GM12873 (cell line): ENCODE data around the gene TEX48.

ENCODE experiments used
- TF ChIP-seq, protein P1 (sequence below): IDR thresholded peaks from 2 replicates; pipeline ENCODE4 v1.5.1; 2012; ENCODE audit warnings: low read depth, mild to moderate bottlenecking, moderate library complexity, low read length, control low read depth; ENCODE audit not compliant: insufficient read depth; ENCODE audit errors: missing control alignments

TEX48 gene

DNA sequence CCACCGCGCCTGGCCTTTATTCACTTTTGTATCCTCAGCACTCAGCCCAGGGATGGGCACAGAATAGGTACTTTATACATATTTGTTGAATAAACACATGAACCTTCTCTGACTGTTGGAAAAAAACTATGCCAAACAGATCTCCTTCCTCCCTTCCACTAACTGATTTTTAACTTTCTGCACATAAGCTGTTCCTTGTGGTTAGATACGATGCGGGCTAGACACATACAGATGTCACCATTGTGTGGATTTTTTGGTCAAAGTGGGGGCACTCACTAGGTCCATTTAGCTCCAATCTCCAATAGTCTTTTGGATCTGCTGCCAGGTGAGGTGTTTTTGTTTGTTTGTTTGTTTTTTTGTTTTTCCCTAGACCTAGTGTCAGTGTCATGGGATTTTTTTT, 5.1 kb downstream of the TEX48 start:
- TF ChIP-seq, protein P1, sequence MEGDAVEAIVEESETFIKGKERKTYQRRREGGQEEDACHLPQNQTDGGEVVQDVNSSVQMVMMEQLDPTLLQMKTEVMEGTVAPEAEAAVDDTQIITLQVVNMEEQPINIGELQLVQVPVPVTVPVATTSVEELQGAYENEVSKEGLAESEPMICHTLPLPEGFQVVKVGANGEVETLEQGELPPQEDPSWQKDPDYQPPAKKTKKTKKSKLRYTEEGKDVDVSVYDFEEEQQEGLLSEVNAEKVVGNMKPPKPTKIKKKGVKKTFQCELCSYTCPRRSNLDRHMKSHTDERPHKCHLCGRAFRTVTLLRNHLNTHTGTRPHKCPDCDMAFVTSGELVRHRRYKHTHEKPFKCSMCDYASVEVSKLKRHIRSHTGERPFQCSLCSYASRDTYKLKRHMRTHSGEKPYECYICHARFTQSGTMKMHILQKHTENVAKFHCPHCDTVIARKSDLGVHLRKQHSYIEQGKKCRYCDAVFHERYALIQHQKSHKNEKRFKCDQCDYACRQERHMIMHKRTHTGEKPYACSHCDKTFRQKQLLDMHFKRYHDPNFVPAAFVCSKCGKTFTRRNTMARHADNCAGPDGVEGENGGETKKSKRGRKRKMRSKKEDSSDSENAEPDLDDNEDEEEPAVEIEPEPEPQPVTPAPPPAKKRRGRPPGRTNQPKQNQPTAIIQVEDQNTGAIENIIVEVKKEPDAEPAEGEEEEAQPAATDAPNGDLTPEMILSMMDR: no peak

DNA sequence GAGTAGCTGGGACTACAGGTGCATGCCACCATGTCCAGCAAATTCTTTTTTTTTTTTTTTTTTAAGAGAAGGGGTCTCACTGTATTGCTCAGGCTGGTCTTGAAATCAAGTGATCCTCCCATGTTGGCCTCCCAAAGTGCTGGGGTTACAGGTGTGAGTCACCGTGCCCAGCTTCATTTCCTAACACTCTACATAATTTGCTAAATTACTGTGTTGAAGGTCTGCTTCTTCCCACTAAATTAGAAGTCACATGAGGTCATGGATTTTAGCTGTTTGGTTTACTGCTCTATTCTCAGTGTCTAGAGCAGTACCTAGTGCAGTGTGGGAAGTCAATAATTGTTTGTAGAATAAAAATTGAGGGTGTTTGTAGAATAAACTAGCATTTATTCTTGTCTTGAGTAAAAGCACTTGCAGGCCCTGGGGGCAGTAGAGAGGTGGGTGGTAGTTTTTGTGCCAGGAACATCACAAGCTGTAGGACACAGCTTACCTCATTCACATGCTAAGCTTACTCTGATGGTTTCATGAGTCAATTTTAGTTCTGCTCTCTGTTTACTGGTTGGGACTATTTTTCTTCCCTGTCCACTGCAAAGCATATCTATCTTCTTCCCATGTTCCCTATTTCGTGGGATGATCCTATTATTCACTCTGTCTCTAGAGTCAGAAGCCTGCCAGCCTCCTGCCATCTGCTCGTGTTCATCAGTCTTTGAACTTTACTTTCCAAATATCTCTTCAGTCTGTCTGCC, 7.0 kb downstream of the TEX48 start:
- TF ChIP-seq, protein P1: no peak

DNA sequence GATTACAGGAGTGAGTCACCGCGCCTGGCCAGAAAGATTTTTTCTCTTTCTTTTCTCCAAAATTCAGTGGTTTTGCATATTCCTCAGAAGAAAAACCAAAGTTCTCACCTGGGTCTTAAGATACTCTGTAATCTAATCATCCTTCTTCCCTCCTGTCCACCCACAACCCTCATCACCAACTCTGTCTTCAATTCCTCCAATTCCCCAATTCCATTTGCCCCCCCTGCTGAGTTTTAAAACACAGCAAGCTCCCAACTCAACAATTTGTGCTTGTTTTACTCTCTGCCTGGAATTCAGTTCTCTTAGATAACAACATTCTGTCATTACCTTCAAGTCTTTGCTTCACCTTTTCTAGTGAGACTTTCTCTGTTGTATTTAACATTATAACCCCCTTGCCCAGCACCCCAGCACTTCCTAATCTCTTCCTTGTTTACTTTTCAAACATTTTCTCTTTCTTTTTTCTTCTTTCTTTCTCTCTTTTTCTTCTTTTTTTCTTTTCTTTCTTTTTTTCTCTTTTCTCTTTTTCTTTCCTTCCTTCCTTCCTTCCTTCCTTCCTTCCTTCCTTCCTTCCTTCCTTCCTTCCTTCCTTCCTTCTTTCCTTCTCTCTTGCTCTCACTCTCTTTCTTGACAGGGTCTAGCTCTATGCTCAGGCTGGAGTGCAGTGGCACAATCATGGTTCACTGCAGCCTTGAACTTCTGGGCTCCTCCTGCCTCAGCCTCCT, 7.8 kb downstream of the TEX48 start:
- TF ChIP-seq, protein P1: no peak

DNA sequence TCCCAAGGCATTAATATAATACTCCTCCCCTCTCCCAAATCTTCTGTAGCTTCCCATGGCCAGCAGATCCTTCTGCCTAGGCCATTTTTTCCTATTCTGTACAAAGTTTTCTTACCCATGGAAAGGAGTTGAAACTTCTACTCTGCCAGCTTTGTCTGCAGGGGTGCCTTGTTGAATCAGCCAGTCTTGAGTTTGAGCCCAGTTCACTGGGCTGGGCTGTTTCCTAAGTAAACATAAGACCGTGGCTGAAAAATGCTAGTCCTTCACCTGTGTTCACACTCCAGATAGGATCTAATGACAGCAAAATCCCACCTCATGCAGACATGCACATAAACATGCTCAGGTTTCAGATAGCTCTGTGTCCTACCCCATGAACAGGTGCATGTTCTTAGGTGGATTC, 10.4 kb downstream of the TEX48 start:
- TF ChIP-seq, protein P1: no peak

DNA sequence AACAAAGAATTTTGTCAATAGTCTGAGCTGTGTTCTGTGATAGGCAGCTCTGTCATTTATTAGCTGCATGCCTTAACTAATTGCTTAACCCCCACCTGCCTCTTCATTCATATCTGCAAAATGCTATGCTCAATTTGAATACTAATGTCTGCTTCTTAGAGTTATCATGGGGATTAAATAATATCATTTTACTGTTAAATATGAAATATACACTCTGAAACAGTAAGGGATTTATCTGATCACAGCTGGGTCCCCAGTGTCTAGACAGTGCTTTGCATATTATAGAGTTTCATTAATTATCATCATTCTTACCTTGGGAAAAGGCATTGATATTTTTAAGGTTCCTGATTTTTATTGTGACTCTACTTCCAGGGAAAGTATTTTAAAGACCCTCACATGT, 12.0 kb downstream of the TEX48 start:
- TF ChIP-seq, protein P1: no peak

DNA sequence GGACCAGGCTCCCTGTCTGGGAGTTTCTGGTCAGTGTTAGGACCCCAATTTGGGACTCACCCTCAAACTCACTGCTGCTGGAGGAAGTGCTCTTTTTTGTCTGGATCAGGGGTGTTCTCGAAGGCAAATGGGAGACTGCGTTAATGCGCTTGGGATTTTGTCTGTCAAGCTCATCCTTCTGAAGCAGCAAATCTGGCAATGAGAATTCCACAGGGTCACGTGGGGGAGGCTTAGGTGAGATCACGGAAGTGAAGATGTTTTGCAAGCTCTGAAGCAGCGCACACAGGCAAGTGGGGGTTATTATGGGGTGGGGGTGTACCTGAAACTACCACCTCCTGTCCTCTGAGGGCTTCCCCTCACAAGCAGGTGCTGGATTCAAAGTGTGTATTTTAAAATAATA, 13.8 kb downstream of the TEX48 start:
- TF ChIP-seq, protein P1: no peak

DNA sequence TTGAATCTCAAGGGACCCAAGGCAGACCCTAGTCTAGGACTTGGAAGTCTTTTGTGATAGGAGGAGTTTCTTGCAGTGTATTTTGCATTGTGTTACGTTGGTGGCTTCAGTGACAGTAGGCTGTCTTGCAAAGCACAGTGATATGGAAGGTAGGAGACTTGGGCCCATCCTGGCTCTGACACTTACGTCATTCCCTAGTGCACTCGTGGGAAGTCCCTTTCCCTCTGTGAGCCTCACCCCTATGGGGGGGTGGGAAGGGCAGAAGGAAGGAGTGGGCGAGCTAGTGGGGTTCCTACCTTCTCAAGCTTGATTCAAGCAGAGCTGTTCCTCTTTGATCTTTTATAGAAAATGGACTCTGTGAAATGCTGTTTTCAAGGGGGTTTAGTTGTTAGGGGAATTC, 15.1 kb downstream of the TEX48 start:
- TF ChIP-seq, protein P1: no peak
